ENCODE results near the gene TTYH3.
"Not testable (repeated sequence)": the region's sequence is repeated elsewhere in the genome, so short reads cannot be mapped to it uniquely, and the experiment has no call there.

Gene TTYH3

DNA sequence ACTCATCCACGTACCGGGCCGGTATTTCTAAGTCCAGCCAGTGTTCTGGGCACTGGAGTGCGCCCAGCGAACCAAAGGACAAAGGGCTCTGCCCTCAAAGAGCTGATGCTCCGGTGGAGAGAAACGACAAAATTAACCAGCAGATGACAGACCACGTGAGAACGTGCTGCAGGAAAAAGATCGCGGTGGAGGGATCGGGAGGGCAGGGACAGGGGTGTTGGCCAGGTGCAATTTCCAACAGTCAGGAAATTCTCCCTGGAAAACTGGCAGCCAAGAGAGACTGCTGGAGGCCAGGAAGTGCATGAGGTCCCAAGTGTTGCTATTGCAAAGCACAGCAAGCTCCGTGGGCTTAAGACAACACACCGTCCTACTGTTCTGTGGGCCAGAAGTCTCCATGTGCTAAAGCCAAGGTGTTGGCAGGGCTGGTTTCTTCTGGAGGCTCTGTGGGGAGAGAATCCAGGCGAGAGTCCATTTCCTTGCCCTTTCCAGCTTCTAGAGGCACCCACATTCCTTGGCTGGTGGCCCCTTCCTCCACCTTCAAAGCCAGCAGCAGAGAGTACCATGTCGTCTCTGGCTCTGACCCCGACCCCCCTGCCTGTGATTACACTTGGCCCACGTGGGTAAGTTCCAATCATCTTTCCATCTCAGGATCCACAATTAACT, 34.9 kb downstream of the TTYH3 start:
- DNase-seq, result no peak

DNA sequence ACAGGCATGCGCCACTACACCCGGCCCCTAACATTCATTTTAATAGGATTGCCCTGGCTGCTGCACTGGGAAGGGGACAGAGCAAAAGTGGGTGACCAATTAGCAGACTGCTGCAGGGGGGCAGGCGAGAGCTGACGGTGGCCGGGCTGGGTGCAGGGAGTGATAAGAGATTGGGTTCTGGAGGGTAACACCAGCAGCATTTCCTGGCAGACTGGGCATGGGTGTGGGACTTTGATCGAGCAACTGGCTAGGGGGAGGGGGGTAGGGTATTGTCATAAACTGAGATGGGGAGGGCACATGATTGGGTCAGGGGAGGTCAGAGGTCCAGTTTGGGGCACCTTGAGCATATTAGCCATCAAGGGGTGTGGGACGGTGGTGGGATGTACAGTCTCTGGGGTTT, 36.1 kb downstream of the TTYH3 start:
- DNase-seq, result no peak

DNA sequence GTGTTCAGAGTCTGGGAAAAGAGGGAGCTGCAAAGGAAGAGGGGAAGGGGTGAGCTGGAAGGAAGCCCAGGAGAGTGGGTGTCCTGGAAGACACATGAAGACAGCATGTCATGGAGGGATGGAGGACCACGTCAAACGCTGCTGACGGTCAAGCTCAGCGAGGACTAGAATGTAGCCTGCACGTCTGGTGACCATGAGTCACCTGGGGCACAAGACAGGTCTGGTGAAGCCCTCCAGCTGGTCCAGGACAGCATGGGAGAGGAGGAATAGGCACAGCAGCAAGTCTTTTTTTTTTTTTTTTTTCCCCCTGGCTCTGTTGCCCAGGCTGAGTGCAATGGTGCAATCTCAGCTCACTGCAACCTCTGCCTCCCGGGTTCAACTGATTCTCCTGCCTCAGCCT, 36.6 kb downstream of the TTYH3 start:
- peak; percentile 87 for DNase-seq

- DNase-seq, result no peak
Observed at GRCh38 chr7:2670171-2670570, 38.4 kb downstream of the TTYH3 start.

DNA sequence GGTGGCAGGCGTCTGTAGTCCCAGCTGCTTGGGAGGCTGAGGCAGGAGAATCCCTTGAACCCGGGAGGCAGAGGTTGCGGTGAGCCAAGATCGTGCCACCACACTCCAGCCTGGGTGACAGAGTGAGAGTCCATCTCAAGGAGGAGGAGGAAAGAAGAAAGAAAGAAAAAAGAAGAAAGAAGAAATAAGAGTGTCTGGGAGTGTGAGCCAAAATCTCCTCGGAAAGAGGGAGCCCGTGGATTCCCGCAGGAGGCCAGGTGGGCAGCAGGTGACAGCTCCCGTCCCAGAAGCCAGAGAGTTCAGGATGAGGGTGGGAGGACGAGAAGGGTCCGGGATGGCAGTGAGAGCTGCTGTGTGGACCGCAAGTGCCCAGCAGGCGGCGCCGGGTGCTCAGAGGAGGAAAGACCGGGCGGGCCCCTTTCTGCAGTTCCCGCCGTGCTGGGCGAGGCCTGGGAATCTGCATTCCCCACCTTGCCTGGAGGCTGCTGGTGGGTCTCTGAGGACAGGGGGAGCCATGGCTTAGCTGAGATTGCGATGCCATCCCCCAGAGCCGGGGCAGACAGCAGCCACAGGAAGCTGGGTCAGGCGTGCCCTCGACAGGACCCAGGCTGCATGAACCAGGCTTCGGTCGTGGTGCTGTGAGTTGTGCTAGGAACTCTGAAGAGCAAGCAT, 39.1 kb downstream of the TTYH3 start:
- peak; percentile 87 for DNase-seq

- not testable (repeated sequence) for DNase-seq
Observed at GRCh38 chr7:2673214-2673613, 41.4 kb downstream of the TTYH3 start.

GRCh38 chr7:2673934-2674333, 42.1 kb downstream of the TTYH3 start:
- no peak for DNase-seq

- no peak for DNase-seq
Observed at GRCh38 chr7:2675256-2675764, 43.5 kb downstream of the TTYH3 start.

GRCh38 chr7:2676576-2676975, 44.8 kb downstream of the TTYH3 start:
- peak; percentile 59 for DNase-seq

- DNase-seq, result not testable (repeated sequence)
Observed at GRCh38 chr7:2678454-2678853, 46.7 kb downstream of the TTYH3 start.

GRCh38 chr7:2679135-2680127, 47.6 kb downstream of the TTYH3 start:
- DNase-seq, result not testable (repeated sequence)

GRCh38 chr7:2680256-2680655, 48.5 kb downstream of the TTYH3 start:
- DNase-seq, result no peak

DNA sequence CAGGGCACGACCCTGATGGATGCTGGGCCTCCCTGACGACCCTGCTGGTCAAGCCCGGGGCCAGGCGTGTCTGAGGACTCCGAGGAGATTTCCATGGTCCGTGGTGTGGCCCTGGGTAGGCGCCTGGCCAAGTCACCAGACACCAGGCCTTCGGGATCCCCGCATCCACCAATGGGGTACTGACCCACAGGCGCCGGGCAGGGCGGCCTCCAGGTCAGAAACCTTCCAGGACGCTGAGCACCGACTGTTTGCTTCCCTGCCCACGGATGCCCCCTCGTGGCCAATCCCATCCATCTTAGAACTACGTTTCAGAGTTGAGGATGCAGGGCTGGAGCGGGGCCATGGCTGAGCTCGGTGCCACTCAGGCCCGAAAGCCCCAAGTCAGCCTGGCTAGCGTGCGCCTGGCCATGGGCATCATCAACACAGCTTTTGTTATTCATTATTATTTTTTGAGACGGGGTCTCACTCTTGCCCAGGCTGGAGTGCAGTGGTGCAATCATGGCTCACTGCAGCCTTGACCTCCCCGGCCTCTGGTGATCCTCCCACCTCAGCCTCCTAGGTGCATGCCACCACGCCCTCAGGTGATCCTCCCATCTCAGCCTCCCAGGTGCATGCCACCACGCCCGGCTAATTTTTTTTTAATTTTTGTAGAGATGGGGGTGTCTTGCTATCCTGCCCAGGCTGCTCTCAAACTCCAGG, 49.2 kb downstream of the TTYH3 start:
- peak; percentile 86 for DNase-seq

DNA sequence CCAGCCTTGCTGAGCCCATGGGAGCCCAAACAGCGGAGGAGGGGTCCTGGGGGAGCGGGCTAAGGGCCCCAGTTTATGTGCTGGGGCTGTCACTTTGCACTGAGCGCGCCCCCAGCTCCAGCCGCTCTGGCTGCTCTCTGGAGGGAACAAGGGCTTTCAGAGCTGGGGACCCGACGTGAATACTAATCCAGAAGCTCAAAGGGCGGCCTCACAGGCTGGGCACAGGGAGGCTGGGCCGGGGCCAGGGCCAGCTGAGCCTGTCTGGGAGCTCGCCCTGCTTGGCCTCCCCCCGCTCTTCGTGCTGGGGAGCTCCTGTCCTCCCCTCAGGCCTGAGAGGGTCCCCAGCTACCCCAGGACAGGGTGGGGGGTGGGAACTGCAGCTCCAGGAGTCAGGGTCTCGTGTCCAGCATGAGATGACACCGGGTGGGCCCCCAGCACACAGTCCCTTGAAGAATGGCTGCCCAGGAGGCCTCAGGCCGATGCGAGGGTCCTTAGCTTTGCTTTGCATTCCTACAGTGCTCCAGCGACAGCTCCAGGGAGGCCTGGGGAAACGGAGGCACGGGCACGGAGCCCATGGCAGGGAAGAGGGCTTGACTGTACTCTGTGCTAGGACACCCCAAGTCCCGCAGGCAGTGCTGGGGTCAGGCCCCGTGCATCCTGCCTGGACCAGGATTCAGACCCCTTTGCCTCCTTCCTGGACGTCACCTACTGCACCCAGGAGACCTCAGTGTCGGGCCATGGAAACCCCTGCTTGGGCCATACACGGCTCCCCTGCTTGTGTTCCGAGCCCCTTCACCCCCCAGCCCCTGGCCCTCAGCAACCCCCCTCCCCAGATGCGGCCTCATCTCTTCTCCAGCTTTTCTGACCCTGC, 50.4 kb downstream of the TTYH3 start:
- no peak for DNase-seq

DNA sequence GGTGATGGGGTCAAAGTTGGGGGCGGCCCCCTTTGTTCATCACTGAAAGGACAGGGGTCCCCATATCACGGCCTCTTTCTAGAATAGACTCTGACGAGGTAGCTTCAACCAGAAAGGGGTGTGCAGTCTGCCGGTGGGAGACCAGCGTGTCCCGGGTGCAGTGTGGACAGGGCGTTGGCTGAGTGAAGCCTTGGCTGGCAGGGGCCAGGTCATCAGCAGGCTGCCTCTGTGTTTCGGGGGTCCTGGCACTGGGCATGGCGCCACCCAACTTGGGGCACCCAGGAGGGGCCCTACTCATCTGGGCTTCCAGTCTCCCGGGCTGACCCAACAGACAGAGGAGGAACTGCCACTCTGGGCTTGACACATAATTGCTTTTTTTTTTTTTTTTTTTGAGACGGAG, 52.7 kb downstream of the TTYH3 start:
- no peak for DNase-seq

GRCh38 chr7:2686101-2686500, 54.3 kb downstream of the TTYH3 start:
- no peak for DNase-seq

- DNase-seq, result no peak
Observed at GRCh38 chr7:2687338-2687869, 55.6 kb downstream of the TTYH3 start.

DNA sequence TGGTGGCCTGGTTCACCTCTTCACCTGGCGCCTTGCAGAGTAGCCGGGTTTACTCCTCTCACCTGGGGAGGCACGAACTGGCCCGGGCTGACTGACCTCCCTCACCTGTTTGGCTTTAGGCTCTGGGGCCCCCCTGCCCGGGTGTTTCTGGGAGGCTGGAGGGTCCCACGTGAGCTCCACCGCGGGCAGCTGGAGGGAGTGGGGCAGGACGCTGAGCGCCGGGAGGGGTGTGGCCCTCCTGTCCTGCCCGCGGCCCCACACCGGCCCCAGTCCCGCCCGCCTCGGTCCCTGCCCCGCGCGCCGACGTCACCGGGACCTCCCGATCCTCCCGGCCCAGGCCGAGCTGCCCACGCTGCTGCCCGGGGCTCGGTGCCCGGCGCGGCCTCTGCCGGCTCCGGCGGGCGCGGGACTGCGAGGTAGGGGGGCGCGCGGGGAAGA, 56.1 kb downstream of the TTYH3 start, which contains the start of gene AMZ1:
Gene AMZ1, plus strand, starts transcription at position 322 of the 438 bp plus-strand sequence. CDS start 12,250 bp downstream, outside the sequence.
- DNase-seq, result no peak

- no peak for DNase-seq
Observed at GRCh38 chr7:2688409-2689342, 56.9 kb downstream of the TTYH3 start.

DNA sequence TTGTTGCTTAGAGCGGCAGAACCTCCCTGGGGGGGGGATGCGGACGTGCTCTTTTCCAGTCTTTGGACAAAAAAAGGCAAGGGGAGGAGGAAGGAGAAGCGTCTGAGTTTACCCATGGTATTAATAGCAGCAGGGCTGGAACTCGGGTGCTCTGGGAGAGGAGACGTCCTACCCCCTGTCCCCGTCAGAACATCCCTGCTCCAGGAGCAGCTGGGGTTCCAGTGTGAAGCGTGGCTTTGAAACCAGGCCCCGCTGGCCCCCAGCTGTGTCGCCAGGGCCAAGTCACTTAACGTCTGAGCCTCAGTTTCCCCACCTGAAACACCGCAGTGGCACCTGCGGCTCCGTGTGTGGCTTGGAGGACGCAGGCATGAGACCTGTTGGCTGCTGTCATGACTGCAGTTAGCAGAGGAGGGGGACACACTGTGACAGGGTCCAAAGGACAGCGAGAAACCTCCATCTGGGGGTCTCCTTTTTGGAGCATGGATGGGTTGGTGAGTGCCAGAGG, 57.6 kb downstream of the TTYH3 start:
- DNase-seq, result no peak
